ENCODE data around the gene ARTN.

Gene ARTN

GRCh38 chr1:43949678-43950077, 16.1 kb downstream of the ARTN start:
- no peak for DNase-seq

- no peak for DNase-seq
Observed at GRCh38 chr1:43951021-43951985, 17.7 kb downstream of the ARTN start.

GRCh38 chr1:43952731-43953346, 19.2 kb downstream of the ARTN start:
- DNase-seq: no peak

DNA sequence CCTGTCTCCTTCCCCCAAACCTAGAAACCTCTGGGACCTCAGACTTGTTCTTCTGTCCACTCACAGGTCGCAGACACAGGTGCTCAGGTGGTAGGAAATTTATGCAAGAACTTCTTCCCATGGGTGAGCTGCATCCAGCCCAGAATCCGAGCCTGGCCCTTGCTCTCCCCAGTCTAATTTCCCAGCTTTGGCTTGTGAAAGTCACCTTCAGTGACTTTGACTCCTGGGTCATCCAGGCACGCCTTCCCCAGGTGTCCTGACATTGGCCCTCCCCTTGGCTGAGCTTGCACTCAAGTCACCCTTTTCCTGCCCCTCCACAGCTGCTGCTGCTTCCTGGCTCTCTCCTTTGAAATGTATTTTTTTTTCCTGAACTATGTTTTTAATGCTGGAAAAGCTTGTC, 19.8 kb downstream of the ARTN start:
- no peak for DNase-seq

GRCh38 chr1:43954036-43954435, 20.4 kb downstream of the ARTN start:
- DNase-seq: no peak

DNA sequence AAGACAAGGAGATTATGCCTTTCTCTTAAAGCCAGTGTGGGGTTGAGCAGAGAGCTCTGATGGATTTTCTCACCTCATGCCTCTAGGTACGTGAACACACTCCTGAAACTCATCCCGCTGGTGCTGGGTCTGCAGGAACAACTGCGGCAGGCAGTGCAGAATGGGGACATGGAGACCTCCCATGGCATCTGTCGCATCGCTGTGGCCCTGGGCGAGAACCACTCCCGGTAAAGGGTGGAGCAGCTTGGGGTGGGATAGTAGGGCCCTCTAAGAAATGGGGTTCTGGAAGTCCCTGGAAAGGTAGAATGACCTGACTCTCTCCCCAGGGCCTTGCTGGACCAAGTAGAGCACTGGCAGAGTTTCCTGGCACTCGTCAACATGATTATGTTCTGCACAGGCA, 22.6 kb downstream of the ARTN start:
- DNase-seq: no peak

- no peak for DNase-seq
Observed at GRCh38 chr1:43957407-43958040, 23.9 kb downstream of the ARTN start.

DNA sequence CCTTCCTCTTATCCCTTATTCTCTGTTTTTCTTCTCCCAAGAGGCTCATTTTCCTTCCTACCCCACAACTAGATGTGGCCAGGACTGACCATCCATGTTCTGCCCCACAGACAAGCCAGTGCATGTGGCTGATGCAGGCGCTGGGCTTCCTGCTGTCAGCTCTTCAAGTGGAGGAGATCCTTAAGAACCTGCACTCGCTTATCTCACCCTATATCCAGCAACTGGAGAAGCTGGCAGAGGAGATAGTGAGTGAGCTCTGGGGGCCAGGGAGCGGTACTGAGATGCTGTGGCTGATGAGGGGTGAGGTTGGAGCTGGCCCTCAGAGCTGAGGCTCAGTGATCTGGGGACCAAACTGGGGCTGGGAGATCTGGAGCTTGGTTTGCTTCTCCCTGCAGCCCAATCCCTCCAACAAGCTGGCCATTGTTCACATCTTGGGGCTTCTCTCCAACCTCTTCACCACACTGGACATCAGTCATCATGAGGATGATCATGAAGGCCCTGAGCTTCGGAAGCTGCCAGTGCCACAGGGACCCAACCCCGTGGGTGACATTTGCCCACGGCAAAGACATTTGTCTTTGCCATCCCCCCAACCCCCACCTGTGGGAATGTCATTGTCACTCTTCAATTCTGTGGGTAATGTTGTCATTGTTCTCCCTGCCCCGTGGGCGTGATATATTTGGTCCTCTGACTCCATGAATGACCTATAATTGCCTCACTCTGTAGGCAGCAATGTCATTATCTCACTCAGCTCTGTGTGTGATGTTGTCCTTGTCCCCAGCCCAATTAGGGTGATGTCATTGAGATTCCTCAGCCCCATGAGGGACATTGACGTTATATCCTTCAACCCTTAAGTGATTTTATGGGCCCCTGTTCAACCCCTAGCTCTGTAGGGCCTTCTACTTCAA, 25.0 kb downstream of the ARTN start:
- DNase-seq: no peak

DNA sequence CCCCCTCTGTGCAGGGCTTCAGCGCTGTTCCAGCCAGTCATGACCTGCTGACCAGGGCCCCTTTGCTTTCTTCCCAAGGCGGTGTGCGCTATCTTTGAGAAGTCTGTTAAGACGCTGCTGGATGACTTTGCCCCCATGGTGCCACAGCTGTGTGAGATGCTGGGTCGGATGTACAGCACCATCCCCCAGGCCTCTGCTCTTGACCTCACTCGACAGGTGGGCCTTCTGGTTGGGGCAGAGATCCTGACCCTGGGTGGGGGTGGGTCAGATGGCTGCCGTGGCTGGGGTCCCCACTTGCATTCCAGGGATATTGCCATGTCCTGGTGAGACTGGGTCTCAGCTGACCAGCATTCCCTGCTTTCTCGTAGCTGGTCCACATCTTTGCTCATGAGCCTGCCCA, 27.2 kb downstream of the ARTN start:
- no peak for DNase-seq

GRCh38 chr1:43961692-43962091, 28.1 kb downstream of the ARTN start:
- DNase-seq: no peak

- DNase-seq: no peak
Observed at GRCh38 chr1:43962324-43962723, 28.7 kb downstream of the ARTN start.

DNA sequence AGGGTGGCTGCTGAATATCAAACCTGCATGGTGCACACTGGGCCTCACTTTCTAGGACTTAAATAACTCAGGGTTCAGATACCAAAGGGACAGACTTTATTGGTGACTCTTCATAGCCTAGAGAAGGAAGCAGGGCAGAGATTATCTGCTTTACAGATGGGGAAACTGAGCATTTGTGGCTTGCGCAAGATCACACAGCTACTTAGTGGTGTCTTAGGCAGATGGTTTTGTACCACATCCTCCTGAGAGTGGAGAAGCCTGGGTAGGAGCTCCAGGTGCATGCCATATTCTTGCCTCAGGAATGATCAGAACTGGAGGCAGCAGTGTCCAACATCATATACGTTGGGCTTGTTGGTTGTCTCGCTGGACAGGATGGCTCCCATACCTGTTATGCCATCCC, 29.4 kb downstream of the ARTN start:
- DNase-seq: no peak

GRCh38 chr1:43963890-43964289, 30.3 kb downstream of the ARTN start:
- DNase-seq: no peak

DNA sequence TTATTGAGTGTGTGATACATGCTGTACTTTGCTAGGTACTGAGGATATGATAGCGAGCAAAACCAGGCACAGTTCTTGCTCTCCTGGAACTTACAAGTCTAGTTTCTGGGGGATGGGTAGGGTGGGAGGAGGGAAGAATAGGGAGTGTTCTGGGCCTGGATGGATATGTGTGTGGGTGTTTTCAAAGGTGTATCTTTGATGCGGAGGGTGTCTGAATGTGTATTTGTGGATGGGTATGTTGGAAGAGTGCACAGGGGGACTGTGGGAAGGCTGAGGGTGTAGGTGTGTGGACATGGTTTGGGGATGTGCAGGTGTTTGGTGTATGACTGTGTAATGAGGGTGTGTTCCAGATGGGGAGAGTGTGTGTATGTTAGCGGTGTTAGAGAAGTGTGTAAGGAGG, 31.7 kb downstream of the ARTN start:
- DNase-seq: no peak

DNA sequence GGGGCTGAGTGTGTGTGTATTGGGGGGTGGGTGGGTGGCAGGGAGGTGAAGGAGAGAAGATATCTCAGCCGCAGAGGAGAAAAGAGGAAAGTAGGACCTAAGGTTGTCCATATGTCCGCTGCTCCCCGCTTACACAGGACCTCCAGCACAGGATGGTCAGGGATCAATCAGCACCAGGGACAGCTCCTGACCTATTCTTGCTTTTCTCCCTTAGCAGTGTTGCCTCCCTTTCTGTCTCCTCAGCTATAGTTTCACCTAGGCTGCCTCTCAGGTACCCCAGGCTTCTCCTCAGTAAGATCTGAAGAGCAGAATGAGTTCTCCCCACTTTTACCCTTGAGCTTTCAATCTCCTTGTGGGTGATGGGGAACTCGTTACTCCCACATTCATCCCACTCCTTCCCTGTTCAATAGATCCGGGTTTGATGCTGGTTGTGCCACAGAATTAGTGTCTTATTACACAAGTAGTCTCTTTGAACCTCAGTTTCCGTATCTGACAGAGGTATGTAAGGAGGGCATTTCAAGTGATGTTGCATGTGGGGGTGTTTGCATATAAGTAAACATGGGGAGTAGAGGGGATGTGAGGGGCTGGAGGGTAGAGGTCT, 34.8 kb downstream of the ARTN start:
- no peak for DNase-seq

DNA sequence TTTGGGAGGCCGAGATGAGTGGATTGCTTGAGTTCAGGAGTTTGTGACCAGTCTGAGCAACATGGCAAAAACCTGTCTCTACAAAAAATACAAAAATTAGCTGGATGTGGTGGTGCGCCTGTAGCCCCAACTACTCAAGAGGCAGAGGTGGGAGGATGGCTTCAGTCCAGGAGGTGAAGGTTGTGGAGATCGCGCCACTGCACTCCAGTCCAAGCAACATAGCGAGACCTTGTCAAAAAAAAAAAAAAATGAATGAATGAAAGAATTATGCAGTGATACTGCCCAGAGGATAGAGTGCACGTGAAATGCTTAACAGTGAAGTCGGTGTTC, 35.8 kb downstream of the ARTN start:
- no peak for DNase-seq

DNA sequence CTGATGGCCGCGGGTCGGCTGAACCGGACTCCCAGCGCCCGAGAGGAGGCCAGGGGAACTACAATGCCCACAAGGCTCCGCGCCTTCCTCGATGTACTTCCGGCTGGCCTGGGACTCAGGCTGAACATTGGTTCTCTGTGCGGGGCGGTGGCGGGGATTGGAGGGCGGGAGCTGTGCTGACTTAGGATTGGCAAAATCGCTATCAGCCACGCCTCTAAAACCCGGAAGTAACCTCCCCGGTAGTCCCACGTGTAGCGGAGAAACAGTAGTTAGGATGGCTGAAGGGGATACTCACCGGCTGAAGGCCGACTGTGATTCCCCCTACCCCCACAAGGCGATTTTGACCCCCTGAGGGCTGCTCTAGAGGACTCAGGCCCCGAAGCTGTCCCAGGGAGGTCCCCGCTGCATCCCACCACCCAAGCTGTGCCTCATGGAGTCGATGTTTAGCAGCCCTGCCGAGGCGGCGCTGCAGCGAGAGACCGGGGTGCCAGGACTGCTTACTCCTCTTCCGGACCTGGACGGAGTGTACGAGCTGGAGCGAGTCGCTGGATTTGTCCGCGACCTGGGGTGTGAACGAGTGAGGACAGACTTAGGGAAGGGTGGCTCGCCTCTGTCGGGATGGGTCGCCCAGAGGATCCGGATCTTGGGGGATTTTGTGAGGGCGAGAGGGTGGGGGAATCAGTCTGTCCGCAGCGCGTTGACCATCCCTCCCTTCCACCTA, 36.3 kb downstream of the ARTN start, which contains the start of gene DPH2:
Gene DPH2 (plus strand): TSS at position 265 of the 721 bp plus-strand sequence. CDS start 166 bp downstream, at position 431.
- DNase-seq: peak; percentile 96

- DNase-seq: no peak
Observed at GRCh38 chr1:43970502-43970901, 36.9 kb downstream of the ARTN start.

DNA sequence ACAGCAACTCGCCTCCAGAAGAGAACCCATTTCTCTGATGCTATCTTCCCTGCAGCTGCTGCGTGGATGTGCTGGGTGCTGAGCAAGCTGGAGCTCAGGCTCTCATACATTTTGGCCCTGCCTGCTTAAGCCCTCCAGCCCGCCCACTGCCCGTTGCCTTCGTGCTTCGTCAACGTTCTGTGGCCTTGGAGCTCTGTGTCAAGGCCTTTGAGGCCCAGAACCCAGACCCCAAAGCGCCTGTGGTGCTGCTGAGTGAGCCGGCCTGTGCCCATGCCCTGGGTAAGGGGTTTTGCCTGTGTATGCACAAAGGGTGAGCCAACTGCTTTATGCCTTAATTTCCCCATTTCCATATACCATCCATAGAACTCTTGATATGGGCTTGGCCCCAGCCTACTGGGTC, 37.3 kb downstream of the ARTN start:
- no peak for DNase-seq

GRCh38 chr1:43971336-43971980, 37.9 kb downstream of the ARTN start:
- no peak for DNase-seq

GRCh38 chr1:43973981-43974442, 40.4 kb downstream of the ARTN start:
- no peak for DNase-seq
